Kidney (tissue), 14 donors: ENCODE results near the gene HOXC9. TPM values are rescaled to one million over a fixed set of nuclear protein-coding genes. Genes with fewer than 3 reads are reported as not detected.

Experiments used
- DNase-seq, 5 donors: peaks; one replicate each; pipeline ENCODE4 v3.0.0-alpha.2; 2013 to 2020
- FAIRE-seq: peaks from 2 replicates; lab custom pipeline; 2012; peaks lifted over from hg19 to GRCh38; lab: Jason Lieb, UNC
- H3K27ac ChIP-seq, 2 donors: one replicate each; pipeline ENCODE4 v1.7.0; 2013; ENCODE audit warnings: low read depth in 2 of 2, low read length in 2 of 2, inconsistent platforms in 1 of 2
- H3K27me3 ChIP-seq: one replicate; pipeline ENCODE4 v1.7.1; 2013; ENCODE audit warnings: low read length, inconsistent platforms; ENCODE audit not compliant: control insufficient read depth, insufficient read depth
- H3K36me3 ChIP-seq, 3 donors: one replicate each; pipeline versions ENCODE4 v1.7.0 to v1.7.1; 2013; ENCODE audit warnings: low read length in 3 of 3, control low read depth in 1 of 3, inconsistent platforms in 1 of 3; ENCODE audit not compliant: insufficient read depth in 3 of 3, control insufficient read depth in 2 of 3
- H3K4me1 ChIP-seq, 3 donors: one replicate each; pipeline versions ENCODE4 v1.7.0 to v1.7.1; 2013; ENCODE audit warnings: low read length in 3 of 3, inconsistent platforms in 1 of 3, low read depth in 1 of 3; ENCODE audit not compliant: control insufficient read depth in 2 of 3, insufficient read depth in 2 of 3
- H3K4me3 ChIP-seq, 3 donors: one replicate each; pipeline versions ENCODE4 v1.7.0 to v1.8.1; 2013; ENCODE audit warnings: low read length in 3 of 3, control low read depth in 1 of 3, inconsistent platforms in 1 of 3
- H3K9ac ChIP-seq, 3 donors: one replicate each; pipeline versions ENCODE4 v1.7.0 to v1.7.1; 2013; ENCODE audit warnings: low read length in 3 of 3, control low read depth in 1 of 3, inconsistent platforms in 1 of 3
- H3K9me3 ChIP-seq, 3 donors: one replicate each; pipeline versions ENCODE4 v1.7.0 to v1.7.1; 2013; ENCODE audit warnings: low read length in 3 of 3, control low read depth in 1 of 3, inconsistent platforms in 1 of 3; ENCODE audit not compliant: control insufficient read depth in 2 of 3, insufficient read depth in 1 of 3
- CTCF ChIP-seq: IDR thresholded peaks from 3 replicates; pipeline ENCODE4 v1.5.1; 2012; ENCODE audit warnings: mild to moderate bottlenecking, moderate library complexity, borderline replicate concordance; ENCODE audit not compliant: insufficient read depth; ENCODE audit errors: extremely low read depth
- intact Hi-C: fragments of 100-400 bp; cut with DNase I; formaldehyde crosslinking; loops from one replicate; pipeline ENCODE4 v1.11.1; 2022
- polyA plus RNA-seq: library from polyadenylated mRNA; stranded (reverse); fragments of 350-450 nt; fragmentation: Illumina TruSeq; extraction: RNeasy Lipid Tissue Mini Kit (QIAGEN cat#74804); gene quantifications from one replicate; pipeline ENCODE4 v1.2.3, GENCODE V29; 2014; ENCODE audit warnings: low read depth, low replicate concordance; ENCODE audit not compliant: insufficient read depth
- total RNA-seq: library from RNA; stranded (reverse); fragmentation: NEBNext Ultra II Directional; extraction: Animal tissue kit (Norgen Biotek cat#: 25700); gene quantifications from one replicate; pipeline ENCODE4 v1.2.1, GENCODE V29; 2021
- donor health status: control.
- donor health status: control.
- donor health status: control.
- donor health status: control.
- donor health status: control.
- donor health status: DM: yes; HTN: yes; CAD: no.
- donor health status: Normal renal cell carcinoma (clear cell type).

The HOXC9 gene
- total and polyA plus RNA-seq, 2 donors from 2014 or later, result 11.7 to 16.5 TPM

DNA sequence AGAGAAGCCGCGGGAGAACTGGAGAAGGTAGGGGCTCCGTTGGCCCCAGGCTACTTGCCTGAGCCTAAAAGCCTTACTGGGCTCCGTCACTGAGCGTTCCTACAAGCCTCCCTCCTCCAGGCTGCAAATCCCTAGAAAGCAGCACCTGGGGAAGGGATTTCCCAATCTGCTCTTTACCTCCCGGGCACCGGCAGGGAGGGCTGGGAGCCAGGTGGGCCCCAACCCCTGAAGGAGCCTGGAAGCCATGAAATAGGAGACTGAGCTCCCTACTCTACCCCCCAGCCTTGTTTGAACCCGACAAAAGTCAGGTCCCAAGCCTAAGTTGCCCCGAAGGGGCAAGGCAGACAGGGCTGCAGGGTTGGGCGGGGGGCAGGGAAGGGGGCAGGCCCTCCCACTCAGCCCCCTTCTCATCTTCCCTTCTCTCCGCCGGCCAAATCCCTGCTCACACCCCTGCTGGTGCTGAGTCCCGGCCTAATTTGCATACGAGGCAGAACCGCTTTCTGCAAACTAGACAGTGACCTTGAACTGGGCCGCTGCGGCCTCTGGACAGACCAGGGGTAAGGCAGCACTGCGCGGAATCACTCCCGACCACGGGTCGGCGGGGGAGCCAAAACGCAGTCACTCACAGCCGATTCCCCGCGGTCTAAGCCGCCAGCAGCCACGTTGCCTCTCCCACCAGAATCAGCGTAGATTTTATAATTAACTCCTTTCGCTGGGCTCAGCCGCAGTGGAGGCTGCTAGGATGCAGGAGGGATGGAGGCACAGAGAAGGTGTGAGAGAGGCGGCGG is 49.0 kb upstream of the HOXC9 start:
- Histone ChIP-seq H3K4me3 (no peak overlapping the region), H3K4me1 (no peaks in the 10 kb centered on the region), H3K9ac (no peak overlapping the region), H3K27ac (no peak overlapping the region), H3K27me3 (peaks cover 79% of the 10 kb centered on the region), H3K36me3 (no peaks in the 10 kb centered on the region), H3K9me3 (no peaks in the 10 kb centered on the region)
- intact Hi-C loops, result no loop called here
- TF ChIP-seq CTCF, result no peak
- FAIRE-seq (no peak), DNase-seq (peak in 1 of 5 donors; percentile 64)

GRCh38 chr12:53951577-53952334 is 48.2 kb upstream of the HOXC9 start:
- Histone ChIP-seq H3K36me3 (no peaks in the 10 kb centered on the region), H3K27ac (no peak overlapping the region), H3K9ac (no peak overlapping the region), H3K4me3 (no peak overlapping the region), H3K27me3 (peaks cover 80% of the 10 kb centered on the region), H3K9me3 (no peaks in the 10 kb centered on the region), H3K4me1 (no peaks in the 10 kb centered on the region)
- TF ChIP-seq CTCF, result no peak
- intact Hi-C loops, result no loop called here
- FAIRE-seq, result no peak
- no peak for DNase-seq

- H3K9ac ChIP-seq, result no peak overlapping the region
- no peaks in the 10 kb centered on the region for H3K4me1 ChIP-seq
- peaks cover 80% of the 10 kb centered on the region for H3K27me3 ChIP-seq
- no peak overlapping the region for H3K27ac ChIP-seq
- no peaks in the 10 kb centered on the region for H3K9me3 ChIP-seq
- no peaks in the 10 kb centered on the region for H3K36me3 ChIP-seq
- no peak for TF ChIP-seq CTCF
- intact Hi-C loops, result no loop called here
- H3K4me3 ChIP-seq, result no peak overlapping the region
- DNase-seq (no peak), FAIRE-seq (no peak)
Measured at GRCh38 chr12:53952335-53952694, 47.6 kb upstream of the HOXC9 start.
